RKO (cell line): ENCODE measurements around the gene NUBPL.
"Not testable (repeated sequence)": the region's sequence is repeated elsewhere in the genome, so short reads cannot be mapped to it uniquely, and the experiment has no call there.

Source experiments
- DNase-seq: peaks from one replicate; pipeline ENCODE4 v3.0.0-alpha.2; 2016; ENCODE audit warnings: low spot score

NUBPL gene

DNA sequence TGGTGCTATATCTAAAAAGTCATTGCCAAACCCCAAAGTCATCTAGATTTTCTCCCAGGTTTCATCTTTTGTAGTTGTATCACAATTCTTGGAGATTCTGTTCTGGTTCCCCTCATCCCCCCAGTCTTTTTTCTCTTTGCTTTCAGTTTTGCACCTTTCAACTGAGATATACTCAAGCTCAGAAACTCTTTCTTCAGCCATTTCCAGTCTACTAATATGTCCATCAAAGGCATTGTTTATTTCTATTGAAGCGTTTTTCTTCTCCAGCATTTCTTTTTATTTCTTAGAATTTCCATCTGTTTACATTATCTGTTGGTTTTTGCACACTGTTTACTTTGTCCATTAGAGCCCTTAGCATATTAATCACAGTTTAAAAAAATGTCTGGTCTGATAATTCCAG lies 179.5 kb downstream of the NUBPL start:
- no peak for DNase-seq

DNA sequence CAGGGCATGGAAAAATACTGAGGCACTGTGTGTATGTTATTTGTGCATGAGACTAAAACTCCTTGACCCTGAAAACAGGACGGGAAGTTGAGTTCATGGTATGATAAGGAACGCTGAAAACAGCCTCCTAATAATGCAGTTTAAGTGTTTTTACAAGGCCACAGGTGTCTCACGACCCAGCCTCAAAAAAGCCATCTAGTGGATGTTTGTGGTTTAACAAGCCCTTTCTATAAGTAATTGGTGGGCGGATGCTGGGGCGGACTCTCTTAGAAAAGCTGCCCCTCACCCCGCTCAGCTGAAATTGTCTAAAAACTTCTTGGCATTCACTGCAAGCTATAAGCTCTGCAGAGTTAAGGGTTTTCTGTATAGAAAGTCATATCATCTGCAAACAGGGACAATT lies 184.5 kb downstream of the NUBPL start:
- DNase-seq = no peak

DNA sequence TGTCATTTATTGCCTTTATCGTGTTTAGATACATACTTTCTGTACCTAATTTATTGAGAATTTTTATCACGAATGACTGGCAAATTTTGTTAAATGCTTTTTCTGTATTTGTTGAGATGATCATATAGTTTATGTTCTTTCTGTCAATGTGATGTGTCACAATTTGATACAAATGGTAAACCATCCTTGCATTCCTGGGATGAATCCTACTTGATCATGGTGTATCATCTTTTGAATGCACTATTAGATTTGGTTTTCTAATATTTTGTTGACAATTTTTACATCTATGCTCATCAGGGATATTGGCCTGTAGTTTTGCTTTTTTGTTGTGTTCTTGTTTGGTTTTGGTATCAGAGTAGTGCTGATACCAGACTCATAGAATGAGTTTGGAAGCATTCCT lies 185.1 kb downstream of the NUBPL start:
- DNase-seq = no peak

DNA sequence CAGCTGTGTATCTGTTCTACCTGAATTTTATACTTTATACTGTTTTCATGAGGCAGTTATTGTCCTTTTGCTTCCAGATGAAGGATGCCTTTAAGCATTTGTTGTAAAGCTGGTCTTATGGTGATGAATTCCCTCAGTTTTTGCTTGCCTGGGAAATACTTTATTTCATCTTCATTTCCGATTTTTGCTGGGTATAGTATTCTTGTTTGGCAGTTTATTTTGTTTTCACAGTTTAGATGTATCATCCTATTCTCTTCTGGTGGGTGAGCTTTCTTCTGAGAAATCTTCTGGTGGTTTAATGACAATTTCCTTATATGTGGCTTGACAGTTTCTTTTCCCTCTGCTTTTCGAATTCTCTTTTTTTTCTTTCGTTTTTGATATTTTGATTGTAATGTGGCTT lies 188.1 kb downstream of the NUBPL start:
- DNase-seq = no peak

DNA sequence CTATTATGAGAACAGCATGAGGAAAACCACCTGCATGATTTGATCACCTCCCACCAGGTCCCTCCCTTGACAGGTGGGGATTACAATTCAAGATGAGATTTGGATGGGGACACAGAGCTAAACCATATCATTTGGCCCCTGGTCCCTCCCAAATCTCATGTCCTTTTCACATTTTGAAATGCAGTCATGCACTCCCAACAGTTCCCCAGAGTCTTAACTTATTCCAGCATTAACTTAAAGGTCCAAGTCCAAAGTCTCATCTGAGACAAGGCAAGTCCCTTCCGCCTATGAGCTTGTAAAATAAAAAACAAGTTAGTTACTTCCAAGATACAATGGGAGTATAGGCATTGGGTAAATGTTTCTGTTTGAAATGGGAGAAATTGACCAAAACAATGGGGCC lies 189.8 kb downstream of the NUBPL start:
- not testable (repeated sequence) for DNase-seq

DNA sequence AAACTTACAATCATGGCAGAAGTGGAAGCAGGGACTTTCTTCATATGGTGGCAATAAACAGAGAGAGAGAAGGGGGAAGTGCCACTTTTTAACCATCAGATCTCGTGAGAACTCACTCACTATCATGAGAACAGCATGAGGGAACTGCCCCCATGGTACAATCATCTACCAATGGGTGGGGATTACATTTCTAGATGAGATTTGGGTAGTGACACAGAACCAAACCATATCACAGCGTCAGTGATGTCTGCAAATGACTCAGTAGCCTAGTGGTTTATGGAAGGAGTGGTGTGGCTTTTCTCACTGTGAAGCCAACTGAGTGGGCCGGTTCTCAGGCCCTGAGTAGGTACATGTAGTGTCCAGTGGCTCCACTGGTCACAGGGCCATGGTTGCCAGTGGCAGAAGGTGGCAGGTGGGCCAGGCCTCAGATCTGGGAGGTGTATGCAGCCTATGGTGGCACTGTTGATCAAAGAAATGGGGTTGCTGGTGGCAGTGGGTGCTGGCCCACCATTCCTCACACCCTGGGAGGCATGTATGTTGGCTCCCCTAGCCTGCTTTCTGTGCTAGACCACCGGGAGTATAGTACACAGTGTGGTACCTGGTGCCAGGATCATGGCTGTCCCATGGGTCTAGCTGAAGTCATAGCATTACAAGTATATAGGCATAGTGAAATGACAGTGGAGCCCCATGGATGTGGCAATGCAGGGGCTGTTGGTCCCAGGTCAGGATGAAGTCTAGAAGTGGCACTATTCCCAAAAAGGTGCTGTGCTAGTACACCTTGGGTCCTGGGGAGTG lies 191.9 kb downstream of the NUBPL start:
- no peak for DNase-seq

DNA sequence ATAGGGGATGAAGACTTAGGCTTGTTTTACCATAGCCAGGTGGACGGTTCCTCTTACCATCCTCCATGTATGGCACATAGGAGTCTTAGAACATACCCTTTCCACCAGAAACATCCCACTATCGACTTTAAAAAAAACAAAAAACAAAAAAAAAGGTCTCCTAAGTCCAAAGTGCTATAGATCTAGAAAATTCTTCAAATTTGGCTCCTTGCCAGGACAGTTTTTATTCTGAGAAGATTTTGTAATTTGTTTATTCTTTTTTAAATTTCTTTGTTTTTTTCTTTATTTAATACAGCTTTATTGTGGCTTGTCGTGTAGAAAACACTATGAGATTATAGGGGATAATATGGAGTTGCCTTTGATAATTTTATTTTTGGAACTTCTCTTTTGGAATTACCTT lies 197.7 kb downstream of the NUBPL start:
- no peak for DNase-seq

DNA sequence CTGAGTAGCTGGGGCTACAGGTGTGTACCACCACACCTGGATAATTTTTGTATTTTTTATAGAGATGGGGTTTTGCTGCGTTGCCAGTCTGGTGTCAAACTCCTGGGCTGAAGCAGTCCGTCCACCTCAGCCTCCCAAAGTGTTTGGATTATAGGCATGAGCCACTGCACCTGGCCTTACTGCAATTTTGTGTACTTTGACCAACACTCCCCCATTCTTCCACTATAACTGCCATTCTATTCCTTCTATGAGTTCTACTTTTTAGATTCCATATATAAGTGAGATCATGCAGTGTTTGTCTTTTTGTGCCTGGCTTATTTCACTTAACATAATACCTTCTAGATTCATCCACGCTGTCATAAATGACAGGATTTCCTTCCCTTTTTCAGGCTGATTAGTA lies 199.1 kb downstream of the NUBPL start:
- DNase-seq = no peak

DNA sequence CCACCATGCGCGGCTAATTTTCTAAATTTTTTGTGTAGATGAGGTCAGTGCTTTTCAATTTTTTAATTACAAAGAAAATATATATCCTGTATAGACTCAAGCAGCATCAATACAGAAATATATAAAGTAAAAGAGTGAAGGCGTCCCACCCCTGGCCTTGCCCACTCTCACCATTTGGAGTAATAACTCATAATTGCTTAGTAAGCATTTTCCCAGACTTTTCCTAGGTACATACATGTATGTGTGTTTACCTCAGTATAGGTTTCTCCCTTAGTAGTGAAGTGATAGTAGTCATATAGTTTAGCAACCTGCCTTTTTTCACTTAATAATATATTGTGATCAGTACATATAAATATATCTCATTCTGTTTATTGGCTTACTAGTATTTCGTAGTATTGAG lies 200.1 kb downstream of the NUBPL start:
- no peak for DNase-seq

DNA sequence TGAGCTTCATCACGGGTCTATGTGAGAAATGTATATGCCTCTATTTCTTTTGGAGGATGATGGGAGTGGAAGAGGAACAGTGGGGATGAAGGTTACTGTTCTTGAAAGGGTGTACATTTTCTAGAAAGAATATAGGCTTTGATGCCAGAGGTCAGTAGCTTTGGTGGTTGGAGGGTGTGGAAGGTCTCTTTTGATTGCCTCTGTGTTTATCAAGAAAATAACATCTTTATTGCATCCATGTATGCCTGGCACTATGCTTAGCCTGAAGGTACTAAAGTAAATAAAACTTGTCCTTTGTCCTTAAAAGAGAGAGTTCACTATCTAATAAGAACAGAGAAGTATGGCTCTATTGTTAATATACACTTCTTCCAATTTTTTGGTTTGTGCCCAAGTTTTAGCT lies 201.8 kb downstream of the NUBPL start:
- DNase-seq = no peak

DNA sequence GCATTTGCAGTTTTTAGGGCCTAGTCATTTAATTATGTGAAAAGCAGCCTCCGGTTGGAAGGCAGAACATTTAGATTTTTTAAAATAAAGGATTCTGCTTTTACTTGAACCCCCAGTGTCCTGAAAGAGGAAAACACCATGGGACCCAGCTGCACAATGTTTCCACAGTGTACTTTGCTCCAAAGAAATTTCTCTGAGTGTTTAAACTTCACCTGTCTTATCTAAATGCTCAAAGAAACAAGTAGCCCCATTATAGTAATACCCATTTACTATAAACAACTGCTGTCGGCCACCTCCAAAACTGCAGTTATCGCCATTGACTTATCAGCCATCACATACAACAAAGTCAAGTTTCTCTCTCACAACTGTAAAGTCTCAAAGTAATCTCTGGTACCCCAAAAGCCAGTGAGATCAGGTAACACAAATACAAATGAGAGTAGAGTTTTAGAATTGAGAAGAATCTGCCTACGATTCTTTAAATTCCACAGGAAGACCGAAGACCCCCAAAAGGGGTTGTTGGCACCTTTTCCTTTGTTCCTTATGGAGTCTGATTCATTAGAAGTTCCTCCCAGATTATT lies 205.2 kb downstream of the NUBPL start:
- no peak for DNase-seq

DNA sequence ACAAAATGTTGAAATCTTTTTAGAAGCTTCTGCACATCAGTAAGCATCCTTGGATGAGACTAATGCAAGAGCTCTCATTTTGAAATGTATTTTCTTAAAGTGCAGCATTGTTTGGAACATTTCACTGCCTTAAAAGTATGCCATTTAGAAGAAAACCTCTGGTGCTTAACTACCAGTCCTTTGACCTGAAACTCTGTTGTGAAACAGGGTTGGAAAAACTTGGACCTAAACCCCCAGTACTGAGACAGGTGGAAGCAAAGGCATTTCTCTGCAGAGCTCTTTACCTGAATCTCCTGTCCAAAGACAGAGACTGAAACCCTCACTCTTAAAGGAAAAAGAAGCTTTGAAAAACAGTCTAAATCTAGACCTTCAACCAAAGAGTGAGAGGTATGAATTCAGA lies 207.2 kb downstream of the NUBPL start:
- no peak for DNase-seq

DNA sequence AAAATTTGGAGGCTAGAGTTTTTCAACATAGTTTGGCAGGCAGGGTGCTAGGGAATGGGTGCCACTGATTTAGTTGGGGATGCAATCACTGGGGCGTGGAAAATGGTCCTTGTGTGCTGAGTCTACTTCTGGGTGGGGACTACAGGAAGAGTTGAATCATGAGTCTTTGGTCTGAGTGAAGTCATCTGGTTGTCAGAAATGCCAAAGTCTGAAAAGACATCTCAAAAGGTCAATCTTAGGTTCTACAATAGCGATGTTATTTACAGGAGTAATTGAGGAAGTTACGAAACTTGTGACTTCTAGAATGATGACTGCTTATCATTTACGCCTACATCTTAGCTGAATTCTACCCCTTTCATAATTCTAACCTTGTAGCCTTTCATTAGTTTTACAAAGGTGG lies 209.1 kb downstream of the NUBPL start:
- DNase-seq = no peak

DNA sequence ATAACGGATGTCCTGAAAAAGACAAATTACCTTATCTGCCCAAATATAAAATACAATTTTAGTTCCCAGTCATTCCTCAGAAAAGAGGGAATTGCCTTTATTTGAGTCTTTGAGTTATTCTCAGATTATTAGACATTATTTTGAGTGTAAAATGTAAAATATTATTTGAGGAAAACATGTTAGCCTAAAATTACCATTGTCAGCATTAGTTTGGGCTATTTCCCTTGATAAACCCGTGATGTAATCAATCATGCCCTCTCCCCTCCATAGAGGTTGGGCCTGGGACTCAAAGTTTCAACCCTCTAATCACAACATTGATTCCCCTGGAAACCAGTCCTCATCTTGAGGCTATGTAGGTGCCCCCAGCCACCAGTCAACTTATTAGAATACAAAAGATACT lies 213.4 kb downstream of the NUBPL start:
- no peak for DNase-seq

DNA sequence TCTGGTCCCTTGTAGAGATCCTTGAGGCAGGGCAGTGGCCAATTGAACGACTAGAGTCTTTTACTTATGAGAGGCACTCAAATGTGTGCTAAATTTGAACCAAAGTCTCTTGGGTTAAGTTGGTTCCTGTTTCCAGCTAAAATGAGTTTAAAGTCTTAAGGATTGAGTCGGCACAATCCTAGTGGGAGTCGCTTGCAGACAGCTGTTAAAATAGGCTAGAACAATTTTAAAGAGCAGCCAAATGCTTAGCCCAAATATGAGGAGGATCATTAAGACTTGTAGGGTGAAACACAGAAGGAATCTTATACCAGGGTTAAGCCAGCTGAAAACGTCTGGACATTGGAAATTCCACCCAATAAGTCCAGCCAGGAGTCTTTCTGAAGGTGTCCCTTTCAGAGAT lies 216.1 kb downstream of the NUBPL start:
- no peak for DNase-seq

DNA sequence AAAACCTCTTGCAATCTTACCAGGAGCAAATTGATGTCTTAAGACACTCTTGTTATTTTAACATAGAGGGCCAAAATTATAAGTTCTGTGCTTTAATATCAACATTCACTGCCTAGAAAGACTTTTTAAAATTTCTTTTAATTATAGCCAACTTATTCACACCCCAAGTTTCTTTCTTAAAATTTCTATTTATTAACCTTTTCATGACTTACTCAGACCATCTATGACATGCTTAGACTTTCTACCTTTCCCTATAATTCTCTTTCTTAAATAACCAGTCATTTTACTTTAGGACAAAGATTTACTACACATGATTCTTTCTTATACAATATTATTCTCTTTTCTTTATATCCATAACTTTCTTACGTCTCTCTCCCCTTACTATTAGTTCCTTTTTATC lies 220.4 kb downstream of the NUBPL start:
- peak; percentile 14 for DNase-seq

DNA sequence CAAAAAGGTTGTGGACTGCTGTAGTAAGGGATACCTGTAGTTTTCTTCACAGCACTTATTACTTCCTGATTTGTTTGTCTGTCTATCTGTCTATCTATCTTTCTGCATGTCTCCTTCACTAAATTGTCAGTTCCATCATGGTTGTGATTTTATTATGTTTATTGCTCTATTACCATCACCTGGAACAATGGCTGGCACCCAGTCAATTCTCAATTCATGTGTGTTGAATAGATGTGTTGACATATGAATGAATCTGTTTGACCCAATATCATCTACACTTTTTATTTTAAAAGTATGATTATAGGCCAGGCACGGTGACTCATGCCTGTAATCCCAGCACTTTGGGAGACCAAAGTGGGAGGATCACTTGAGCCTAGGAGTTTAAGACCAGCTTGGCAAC lies 224.4 kb downstream of the NUBPL start:
- DNase-seq = no peak

DNA sequence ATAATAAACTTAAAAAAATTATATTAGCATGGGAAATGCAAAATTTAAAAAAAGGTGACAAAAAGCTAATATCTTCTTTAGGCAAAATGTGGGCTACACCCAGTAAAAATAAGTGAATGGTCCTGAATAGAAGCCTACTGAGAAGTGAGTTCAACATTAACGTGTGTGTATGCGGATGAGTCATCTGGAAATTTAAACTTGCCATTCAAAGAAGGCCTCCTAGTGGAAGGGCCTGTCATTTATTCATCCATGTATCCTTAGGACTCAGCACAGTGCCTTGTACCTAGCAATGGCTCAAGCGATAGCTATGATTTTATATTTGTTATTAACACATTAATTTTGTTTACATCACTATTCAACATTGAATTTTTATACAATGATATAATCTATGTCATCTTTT lies 226.2 kb downstream of the NUBPL start:
- DNase-seq = peak; percentile 60

DNA sequence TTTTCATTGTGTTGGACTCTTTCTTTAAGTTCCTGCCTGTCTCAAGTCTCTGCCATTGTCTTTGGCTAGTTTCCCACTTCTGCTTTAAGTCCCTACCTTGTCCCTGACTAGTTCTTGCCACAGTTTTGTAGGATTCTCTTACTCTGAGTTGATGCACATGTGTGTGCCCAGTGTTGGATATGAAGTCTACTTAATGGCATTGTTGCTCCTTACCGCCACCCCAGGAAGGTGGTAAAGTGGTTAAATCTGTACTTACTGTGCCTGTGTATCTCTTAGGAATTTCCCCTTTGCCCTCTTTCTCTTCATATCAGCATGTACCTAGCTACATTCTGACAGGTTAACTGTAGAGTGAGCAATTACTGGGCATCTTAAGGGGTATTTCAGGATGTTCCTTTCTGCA lies 227.1 kb downstream of the NUBPL start:
- DNase-seq = no peak

DNA sequence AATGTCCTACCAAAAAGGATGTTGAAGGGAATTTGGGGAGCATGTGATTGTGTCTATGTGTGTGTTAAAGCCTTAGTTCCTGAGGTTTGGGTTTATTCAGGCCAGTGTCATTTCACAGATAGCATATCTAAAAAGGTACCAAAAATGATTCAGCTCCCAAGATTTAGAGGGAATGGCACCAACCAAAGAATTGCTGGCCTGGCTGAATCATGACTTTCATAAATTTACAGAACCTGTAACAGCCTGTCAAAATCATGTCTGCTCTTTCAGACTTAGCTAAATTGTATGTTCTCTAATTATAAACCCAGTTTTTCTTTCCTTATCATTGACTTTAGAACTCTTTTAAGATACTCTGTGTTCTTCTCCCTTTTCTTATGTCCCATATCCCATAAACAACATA lies 231.5 kb downstream of the NUBPL start:
- DNase-seq = no peak

DNA sequence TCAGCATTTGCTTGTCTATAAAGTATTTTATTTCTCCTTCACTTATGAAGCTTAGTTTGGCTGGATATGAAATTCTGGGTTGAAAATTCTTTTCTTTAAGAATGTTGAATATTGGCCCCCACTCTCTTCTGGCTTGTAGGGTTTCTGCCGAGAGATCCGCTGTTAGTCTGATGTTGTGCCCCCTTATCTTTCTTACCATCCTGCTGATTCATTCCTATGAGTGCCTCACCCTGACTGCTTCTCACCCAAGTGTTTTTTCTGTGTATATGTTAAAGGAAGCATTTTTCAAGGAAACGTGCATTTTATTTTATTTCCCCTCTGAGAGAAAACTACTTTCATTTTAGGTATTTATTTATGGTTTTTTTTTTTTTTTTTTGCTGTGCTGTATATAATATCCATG lies 236.7 kb downstream of the NUBPL start:
- DNase-seq = not testable (repeated sequence)

DNA sequence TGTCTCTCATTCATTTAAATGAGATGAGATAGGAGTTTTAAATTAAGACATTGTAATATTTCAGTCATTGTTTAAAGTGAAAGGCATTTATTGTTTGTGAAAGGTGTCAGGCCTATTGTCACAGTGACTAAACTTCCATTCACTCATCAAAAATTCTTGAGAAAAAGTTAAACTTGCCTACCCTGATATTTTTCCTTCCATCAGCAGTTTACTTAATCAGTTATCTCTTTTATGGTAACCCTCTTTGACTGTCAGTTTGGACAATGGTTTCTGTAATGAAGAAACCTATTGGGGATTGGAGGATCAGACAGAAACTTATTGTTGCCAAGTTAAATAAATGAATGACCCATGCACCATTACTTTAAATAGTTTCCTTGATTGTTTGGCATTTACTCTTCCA lies 241.6 kb downstream of the NUBPL start:
- no peak for DNase-seq

DNA sequence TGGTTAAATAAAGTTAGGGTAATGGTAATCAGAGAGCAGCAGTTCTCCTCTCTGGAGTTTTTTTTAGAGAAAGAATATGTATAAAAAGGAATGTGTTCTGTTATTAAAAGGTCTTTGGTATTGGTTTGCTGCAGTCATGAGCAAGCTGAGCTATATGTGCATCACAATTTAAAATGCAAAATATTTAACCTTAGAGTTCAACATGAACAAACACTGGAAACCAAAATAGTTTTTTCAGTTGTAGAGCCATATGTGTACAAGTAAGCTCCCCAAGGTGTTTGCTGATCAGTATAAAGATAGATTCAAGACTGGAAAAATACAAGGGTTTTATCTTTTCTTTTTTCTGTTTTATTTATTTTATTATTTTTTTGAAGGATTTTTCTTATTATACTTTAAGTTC lies 245.0 kb downstream of the NUBPL start:
- DNase-seq = no peak
